Duodenal mucosa (tissue), 2 donors: Measurements from ENCODE around the gene GSTM1.
"Not testable (repeated sequence)": the region's sequence is repeated elsewhere in the genome, so short reads cannot be mapped to it uniquely, and the experiment has no call there.

Source experiments
- H3K27ac ChIP-seq: one replicate; pipeline ENCODE4 v1.7.0; 2013; ENCODE audit warnings: low read depth, low read length
- H3K27me3 ChIP-seq, 2 donors: one replicate each; pipeline ENCODE4 v1.7.0; 2013; ENCODE audit warnings: low read length in 2 of 2, control low read depth in 1 of 2; ENCODE audit not compliant: insufficient read depth in 2 of 2, control insufficient read depth in 1 of 2
- H3K36me3 ChIP-seq, 2 donors: one replicate each; pipeline ENCODE4 v1.7.0; 2013; ENCODE audit warnings: low read length in 2 of 2, control low read depth in 1 of 2; ENCODE audit not compliant: insufficient read depth in 2 of 2, control insufficient read depth in 1 of 2
- H3K4me1 ChIP-seq, 2 donors: one replicate each; pipeline ENCODE4 v1.7.0; 2013; ENCODE audit warnings: low read length in 2 of 2, control low read depth in 1 of 2; ENCODE audit not compliant: insufficient read depth in 2 of 2, control insufficient read depth in 1 of 2
- H3K4me3 ChIP-seq, 2 donors: one replicate each; pipeline ENCODE4 v1.7.0; 2013; ENCODE audit warnings: low read length in 2 of 2, low read depth in 1 of 2
- H3K9ac ChIP-seq, 2 donors: one replicate each; pipeline ENCODE4 v1.7.0; 2013; ENCODE audit warnings: low read length in 2 of 2, low read depth in 1 of 2
- H3K9me3 ChIP-seq, 2 donors: one replicate each; pipeline ENCODE4 v1.7.0; 2013; ENCODE audit warnings: low read length in 2 of 2, control low read depth in 1 of 2; ENCODE audit not compliant: control insufficient read depth in 1 of 2

GSTM1 gene

GRCh38 chr1:109697066-109697465 lies 9.4 kb downstream of the GSTM1 start:
- no peaks in the 10 kb centered on the region for H3K36me3 ChIP-seq
- H3K27ac ChIP-seq, result no peak overlapping the region
- H3K4me3 ChIP-seq, result no peak overlapping the region
- H3K9me3 ChIP-seq, result no peaks in the 10 kb centered on the region
- no peaks in the 10 kb centered on the region for H3K4me1 ChIP-seq
- no peaks in the 10 kb centered on the region for H3K27me3 ChIP-seq
- no peak overlapping the region for H3K9ac ChIP-seq

GRCh38 chr1:109697861-109698260 lies 10.2 kb downstream of the GSTM1 start:
- H3K27ac ChIP-seq, H3K27me3 ChIP-seq, H3K4me3 ChIP-seq: not testable (repeated sequence)

GRCh38 chr1:109702940-109703339 lies 15.3 kb downstream of the GSTM1 start:
- H3K36me3 ChIP-seq, H3K27ac ChIP-seq, H3K4me1 ChIP-seq, H3K27me3 ChIP-seq, H3K9ac ChIP-seq, H3K4me3 ChIP-seq, H3K9me3 ChIP-seq: not testable (repeated sequence)

More at GRCh38 chr1:109697861-109698260, 10.2 kb downstream of the GSTM1 start:
- H3K9ac ChIP-seq, H3K9me3 ChIP-seq, H3K36me3 ChIP-seq, H3K4me1 ChIP-seq: not testable (repeated sequence)

DNA sequence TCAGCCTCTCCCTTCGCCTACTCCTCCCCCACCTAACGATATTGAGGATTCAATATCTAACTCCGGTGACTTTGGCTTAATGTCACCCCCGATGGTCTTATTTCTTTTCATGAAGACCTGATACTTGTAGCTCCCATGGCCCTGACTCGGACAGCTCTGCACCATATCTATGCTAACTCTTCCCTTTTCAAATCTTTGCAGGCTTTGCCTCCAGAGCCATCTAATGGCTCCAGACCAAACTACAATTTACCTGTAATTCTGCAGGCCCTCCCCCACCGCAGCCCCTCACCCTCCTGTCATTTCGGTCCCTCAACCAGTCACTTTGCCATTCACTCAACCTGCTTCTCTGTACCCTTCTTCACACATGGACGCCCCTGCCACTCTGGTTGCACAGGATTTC lies 16.6 kb downstream of the GSTM1 start:
- no peaks in the 10 kb centered on the region for H3K4me1 ChIP-seq
- H3K36me3 ChIP-seq, result no peaks in the 10 kb centered on the region
- H3K27ac ChIP-seq, result no peak overlapping the region
- peaks cover 4 to 5% of the 10 kb centered on the region in 2 donors for H3K9me3 ChIP-seq
- H3K9ac ChIP-seq, result no peak overlapping the region
- H3K27me3 ChIP-seq, result no peaks in the 10 kb centered on the region
- no peak overlapping the region for H3K4me3 ChIP-seq

- Histone ChIP-seq H3K4me1 (no peaks in the 10 kb centered on the region), H3K27ac (no peak overlapping the region), H3K9ac (no peak overlapping the region), H3K36me3 (no peaks in the 10 kb centered on the region), H3K9me3 (peaks cover 4 to 6% of the 10 kb centered on the region in 2 donors), H3K4me3 (no peak overlapping the region), H3K27me3 (no peaks in the 10 kb centered on the region)
These were observed 17.8 kb downstream of the GSTM1 start for GRCh38 chr1:109705411-109705810.

DNA sequence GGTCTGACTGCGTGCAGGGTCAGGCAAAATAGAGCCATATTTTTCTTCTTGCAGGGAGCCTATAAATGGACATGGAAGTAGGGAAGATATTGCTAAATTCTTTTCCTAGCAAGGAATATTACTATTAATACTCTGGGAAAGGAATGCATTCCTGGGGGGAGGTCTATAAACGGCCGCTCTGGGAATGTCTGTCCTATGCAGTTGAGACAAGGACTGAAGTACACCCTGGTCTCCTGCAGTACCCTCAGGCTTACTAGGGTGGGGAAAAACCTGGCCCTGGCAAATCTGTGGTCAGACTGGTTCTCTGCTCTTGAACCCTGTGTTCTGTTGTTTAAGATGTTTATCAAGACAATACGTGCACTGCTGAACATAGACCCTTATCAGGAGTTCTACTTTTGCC lies 21.3 kb downstream of the GSTM1 start:
- not testable (repeated sequence) for H3K36me3 ChIP-seq, H3K9ac ChIP-seq, H3K27ac ChIP-seq, H3K4me3 ChIP-seq, H3K4me1 ChIP-seq, H3K27me3 ChIP-seq, H3K9me3 ChIP-seq

- not testable (repeated sequence) for H3K27ac ChIP-seq, H3K4me3 ChIP-seq, H3K9me3 ChIP-seq, H3K9ac ChIP-seq, H3K4me1 ChIP-seq, H3K27me3 ChIP-seq, H3K36me3 ChIP-seq
These were observed 22.2 kb downstream of the GSTM1 start for GRCh38 chr1:109709822-109710221.

DNA sequence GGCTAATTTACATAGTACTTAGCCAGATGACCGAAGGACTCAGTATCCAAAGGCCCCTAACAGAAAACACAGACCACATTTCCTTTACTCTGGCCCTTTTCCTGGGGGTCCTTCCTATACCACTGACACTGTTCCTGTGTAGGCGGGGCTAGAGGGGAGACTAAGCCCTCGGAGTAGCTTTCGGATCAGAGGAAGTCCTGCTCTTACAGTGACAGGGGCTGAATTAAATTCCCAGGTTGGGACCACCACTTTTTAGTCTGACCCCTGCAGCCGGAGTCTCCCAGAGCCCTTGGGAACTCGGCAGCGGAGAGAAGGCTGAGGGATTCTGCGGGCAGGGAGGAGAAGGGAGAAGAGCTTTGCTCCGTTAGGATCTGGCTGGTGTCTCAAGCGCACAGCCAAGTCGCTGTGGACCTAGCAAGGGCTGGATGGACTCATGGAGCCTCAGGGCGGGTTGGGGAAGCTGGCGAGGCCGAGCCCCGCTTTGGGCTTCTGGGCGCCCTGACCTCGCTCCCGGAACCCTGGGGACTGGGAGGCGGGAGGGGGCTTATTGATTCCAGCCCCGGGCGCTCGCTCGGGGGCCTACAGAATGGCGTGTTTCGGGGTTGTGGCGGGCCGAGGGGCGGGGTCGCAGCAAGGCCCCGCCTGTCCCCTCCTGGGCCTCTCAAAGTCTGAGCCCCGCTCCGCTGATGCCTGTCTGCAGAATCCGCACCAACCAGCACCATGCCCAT lies 24.1 kb downstream of the GSTM1 start, which contains the start of gene GSTM5:
TSS of gene GSTM5 (plus strand) at position 659 of the 728 bp plus-strand sequence. CDS start at position 721, 62 bp downstream.
- not testable (repeated sequence) for H3K27ac ChIP-seq

DNA sequence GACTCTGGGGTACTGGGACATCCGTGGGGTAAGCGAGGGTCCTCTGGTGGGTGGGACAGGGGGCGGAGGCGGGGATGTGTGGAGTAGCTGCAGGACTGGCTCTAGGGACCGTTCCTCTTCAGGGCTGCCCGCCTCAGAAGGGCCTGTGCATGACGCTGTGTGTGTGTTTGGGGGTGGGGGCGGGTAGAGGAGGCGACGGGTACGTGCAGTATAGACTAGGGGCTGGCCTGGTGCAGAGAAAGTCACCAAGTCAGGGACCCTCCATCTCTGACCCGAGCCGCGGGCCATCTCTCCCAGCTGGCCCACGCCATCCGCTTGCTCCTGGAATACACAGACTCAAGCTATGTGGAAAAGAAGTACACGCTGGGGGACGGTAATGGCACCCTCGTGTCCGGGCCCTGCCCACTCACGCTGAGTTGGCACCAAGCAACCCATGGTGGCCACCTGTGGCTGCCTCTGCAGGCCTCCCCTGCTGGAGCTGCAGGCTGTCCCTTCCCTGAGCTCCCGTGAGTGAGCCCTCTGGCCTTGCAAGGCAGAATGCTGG lies 24.8 kb downstream of the GSTM1 start:
- Histone ChIP-seq H3K27ac (no peak overlapping the region), H3K36me3 (no peaks in the 10 kb centered on the region), H3K4me3 (peak overlapping the region; percentile 8 to 28), H3K27me3 (no peaks in the 10 kb centered on the region), H3K9ac (no peak overlapping the region), H3K9me3 (peaks cover 4 to 6% of the 10 kb centered on the region in 2 donors), H3K4me1 (no peaks in the 10 kb centered on the region)

More for the DNA sequence above, 24.1 kb downstream of the GSTM1 start, which contains the start of gene GSTM5:
- not testable (repeated sequence) for H3K27me3 ChIP-seq, H3K9ac ChIP-seq, H3K36me3 ChIP-seq, H3K9me3 ChIP-seq, H3K4me1 ChIP-seq
- H3K4me3 ChIP-seq, result peak within 1 kb of the TSS; percentile 8 to 28

- Histone ChIP-seq H3K4me1 (no peaks in the 10 kb centered on the region), H3K27ac (no peak overlapping the region)
These were observed 26.0 kb downstream of the GSTM1 start for GRCh38 chr1:109713636-109714035.

More at GRCh38 chr1:109713636-109714035, 26.0 kb downstream of the GSTM1 start:
- no peaks in the 10 kb centered on the region for H3K36me3 ChIP-seq
- H3K27me3 ChIP-seq, result no peaks in the 10 kb centered on the region
- H3K4me3 ChIP-seq, result no peak overlapping the region
- H3K9ac ChIP-seq, result no peak overlapping the region
- H3K9me3 ChIP-seq, result peaks cover 0 to 6% of the 10 kb centered on the region in 2 donors
